Measurements from ENCODE around the gene DLGAP4. TPM values are rescaled to one million over a fixed set of nuclear protein-coding genes. Genes with fewer than 3 reads are reported as not detected.
A peak's percentile ranks its signal among the peaks of the same experiment; 100 is the strongest.

DLGAP4 gene
- total and polyA plus RNA-seq, 2 of the 13 experiments (the other 11 are each of a cell fraction or from before 2014, with no cell fraction given), result 15.2 to 26.7 TPM

DNA sequence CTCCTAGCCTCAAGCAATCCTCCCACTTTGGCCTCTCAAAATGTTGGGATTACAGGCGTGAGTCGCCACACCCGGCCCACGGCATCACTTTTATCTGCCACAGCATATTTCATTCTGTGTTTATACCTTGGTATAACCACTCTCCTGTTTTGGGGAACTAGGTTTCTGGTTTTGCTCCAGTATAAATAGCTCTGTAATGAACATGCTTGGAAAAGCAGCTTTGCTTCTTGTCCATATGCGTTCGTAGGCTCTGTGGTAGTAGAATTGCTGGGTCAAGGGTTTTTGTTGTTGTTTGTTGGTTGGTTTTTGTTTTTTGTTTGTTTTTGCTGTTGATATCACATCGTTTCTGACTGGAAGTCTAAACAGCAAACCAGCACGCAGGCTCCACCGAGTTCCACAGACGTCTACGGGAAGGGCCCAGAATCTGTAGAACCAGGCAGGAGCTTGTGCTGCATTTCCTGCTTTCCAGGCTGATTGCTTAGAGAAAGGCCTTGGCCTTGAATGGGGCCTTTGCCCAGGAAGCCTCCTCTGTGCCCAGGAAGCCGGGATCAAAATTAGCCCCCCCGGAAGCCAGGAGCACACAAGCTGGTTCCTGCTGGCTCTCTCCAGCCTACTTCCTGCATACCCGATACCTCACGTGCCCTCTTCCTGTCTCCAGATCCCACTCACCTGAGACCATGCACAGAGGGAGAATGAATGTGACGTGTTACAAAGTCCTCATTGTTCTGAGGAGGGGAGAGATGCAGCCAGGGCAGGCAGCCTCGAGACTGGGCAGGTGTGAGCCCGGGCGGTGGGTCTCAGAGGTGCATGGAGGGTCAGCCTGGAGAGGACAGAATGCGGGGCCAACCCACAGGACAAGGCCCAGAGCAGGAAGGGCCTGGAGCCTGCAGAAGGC is 35.1 kb upstream of the DLGAP4 start (continued):
- TF ChIP-seq, protein P1, sequence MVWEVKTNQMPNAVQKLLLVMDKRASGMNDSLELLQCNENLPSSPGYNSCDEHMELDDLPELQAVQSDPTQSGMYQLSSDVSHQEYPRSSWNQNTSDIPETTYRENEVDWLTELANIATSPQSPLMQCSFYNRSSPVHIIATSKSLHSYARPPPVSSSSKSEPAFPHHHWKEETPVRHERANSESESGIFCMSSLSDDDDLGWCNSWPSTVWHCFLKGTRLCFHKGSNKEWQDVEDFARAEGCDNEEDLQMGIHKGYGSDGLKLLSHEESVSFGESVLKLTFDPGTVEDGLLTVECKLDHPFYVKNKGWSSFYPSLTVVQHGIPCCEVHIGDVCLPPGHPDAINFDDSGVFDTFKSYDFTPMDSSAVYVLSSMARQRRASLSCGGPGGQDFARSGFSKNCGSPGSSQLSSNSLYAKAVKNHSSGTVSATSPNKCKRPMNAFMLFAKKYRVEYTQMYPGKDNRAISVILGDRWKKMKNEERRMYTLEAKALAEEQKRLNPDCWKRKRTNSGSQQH (CRISPR knock-in tag; IDR thresholded peaks at IDR 0.05; ENCODE audit: low read depth), result no peak
- no peak for TF ChIP-seq MLLT10 (CRISPR knock-in tag; IDR thresholded peaks at IDR 0.05)
- TF ChIP-seq, protein P2, sequence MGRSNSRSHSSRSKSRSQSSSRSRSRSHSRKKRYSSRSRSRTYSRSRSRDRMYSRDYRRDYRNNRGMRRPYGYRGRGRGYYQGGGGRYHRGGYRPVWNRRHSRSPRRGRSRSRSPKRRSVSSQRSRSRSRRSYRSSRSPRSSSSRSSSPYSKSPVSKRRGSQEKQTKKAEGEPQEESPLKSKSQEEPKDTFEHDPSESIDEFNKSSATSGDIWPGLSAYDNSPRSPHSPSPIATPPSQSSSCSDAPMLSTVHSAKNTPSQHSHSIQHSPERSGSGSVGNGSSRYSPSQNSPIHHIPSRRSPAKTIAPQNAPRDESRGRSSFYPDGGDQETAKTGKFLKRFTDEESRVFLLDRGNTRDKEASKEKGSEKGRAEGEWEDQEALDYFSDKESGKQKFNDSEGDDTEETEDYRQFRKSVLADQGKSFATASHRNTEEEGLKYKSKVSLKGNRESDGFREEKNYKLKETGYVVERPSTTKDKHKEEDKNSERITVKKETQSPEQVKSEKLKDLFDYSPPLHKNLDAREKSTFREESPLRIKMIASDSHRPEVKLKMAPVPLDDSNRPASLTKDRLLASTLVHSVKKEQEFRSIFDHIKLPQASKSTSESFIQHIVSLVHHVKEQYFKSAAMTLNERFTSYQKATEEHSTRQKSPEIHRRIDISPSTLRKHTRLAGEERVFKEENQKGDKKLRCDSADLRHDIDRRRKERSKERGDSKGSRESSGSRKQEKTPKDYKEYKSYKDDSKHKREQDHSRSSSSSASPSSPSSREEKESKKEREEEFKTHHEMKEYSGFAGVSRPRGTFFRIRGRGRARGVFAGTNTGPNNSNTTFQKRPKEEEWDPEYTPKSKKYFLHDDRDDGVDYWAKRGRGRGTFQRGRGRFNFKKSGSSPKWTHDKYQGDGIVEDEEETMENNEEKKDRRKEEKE (IDR thresholded peaks at IDR 0.05), result no peak
- peak; percentile 65; the same call in 1 of the 2 replicates for TF ChIP-seq BRD4 (CRISPR knock-in tag; IDR thresholded peaks at IDR 0.05)
- no peak for TF ChIP-seq FOXM1 (CRISPR knock-in tag; IDR thresholded peaks at IDR 0.05)
- TF ChIP-seq, protein P3, sequence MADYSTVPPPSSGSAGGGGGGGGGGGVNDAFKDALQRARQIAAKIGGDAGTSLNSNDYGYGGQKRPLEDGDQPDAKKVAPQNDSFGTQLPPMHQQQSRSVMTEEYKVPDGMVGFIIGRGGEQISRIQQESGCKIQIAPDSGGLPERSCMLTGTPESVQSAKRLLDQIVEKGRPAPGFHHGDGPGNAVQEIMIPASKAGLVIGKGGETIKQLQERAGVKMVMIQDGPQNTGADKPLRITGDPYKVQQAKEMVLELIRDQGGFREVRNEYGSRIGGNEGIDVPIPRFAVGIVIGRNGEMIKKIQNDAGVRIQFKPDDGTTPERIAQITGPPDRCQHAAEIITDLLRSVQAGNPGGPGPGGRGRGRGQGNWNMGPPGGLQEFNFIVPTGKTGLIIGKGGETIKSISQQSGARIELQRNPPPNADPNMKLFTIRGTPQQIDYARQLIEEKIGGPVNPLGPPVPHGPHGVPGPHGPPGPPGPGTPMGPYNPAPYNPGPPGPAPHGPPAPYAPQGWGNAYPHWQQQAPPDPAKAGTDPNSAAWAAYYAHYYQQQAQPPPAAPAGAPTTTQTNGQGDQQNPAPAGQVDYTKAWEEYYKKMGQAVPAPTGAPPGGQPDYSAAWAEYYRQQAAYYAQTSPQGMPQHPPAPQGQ (CRISPR knock-in tag; IDR thresholded peaks at IDR 0.05; ENCODE audit: borderline replicate concordance), result no peak
- 0 out of 2 replicates have a peak, but pooled peaks have one; percentile 55 for TF ChIP-seq PRMT3 (CRISPR knock-in tag; IDR thresholded peaks at IDR 0.05; ENCODE audit: borderline replicate concordance, low read depth)
- TF ChIP-seq TP53 (CRISPR knock-in tag; conservative IDR thresholded peaks at IDR 0.05), result no peak
- TF ChIP-seq GLI4 (CRISPR knock-in tag; IDR thresholded peaks at IDR 0.05; ENCODE audit: borderline replicate concordance), result no peak
- TF ChIP-seq, protein P4, sequence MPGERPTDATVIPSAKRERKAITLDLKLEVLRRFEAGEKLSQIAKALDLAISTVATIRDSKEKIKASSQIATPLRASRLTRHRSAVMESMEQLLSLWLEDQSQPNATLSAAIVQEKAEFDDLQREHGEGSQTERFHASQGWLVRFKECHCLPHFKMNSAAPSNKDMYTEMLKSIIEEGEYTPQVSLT (CRISPR knock-in tag; IDR thresholded peaks at IDR 0.05; ENCODE audit: borderline replicate concordance, low read depth), result no peak
- peak; percentile 45 for TF ChIP-seq PRPF4 (IDR thresholded peaks at IDR 0.05; ENCODE audit: low read depth, low read length, poor library complexity, severe bottlenecking)
- no peak for TF ChIP-seq ZFP37 (CRISPR knock-in tag; IDR thresholded peaks at IDR 0.05; ENCODE audit: borderline replicate concordance)
- no peak for TF ChIP-seq NFRKB (IDR thresholded peaks at IDR 0.05)
- no peak for TF ChIP-seq ZNF292 (CRISPR knock-in tag; IDR thresholded peaks at IDR 0.05; ENCODE audit: borderline replicate concordance, low read depth)
- no peak for TF ChIP-seq DPF2 (CRISPR knock-in tag; IDR thresholded peaks at IDR 0.05; ENCODE audit: borderline replicate concordance, low read depth)
- no peak for TF ChIP-seq CEBPB (IDR thresholded peaks at IDR 0.05; ENCODE audit: borderline replicate concordance, low read depth, low read length)
- TF ChIP-seq, protein P5, sequence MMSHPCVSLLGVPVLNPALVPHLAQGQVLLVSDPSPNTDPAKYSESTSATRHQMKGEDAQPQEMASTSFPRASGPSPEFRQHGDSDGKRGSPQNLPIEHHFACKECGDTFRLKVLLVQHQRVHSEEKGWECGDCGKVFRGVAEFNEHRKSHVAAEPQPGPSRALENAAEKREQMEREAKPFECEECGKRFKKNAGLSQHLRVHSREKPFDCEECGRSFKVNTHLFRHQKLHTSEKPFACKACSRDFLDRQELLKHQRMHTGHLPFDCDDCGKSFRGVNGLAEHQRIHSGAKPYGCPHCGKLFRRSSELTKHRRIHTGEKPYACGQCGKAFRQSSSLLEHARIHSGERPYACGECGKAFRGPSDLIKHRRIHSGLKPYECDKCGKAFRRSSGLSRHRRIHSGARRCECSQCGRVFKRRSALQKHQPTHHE (CRISPR knock-in tag; IDR thresholded peaks at IDR 0.05; ENCODE audit: borderline replicate concordance), result no peak
- no peak for TF ChIP-seq ZNF790 (CRISPR knock-in tag; IDR thresholded peaks at IDR 0.05; ENCODE audit: borderline replicate concordance)
- TF ChIP-seq ZFAT (CRISPR knock-in tag; conservative IDR thresholded peaks at IDR 0.05), result no peak
- TF ChIP-seq NCOA5 (CRISPR knock-in tag; IDR thresholded peaks at IDR 0.05), result no peak
- TF ChIP-seq EEA1 (CRISPR knock-in tag; IDR thresholded peaks at IDR 0.05; ENCODE audit: borderline replicate concordance), result 0 out of 2 replicates have a peak, but pooled peaks have one; percentile 42

Measured in HepG2 (cell line).